Omental fat pad (tissue), 4 donors: ENCODE measurements around the gene KIF3C. TPM values are rescaled to one million over a fixed set of nuclear protein-coding genes. Genes with fewer than 3 reads are reported as not detected.

Experiments used
- ATAC-seq: fragments of 150-250 bp; one replicate; pipeline ENCODE4 v1.9.1; 2016; ENCODE audit warnings: mild to moderate bottlenecking, moderate library complexity; ENCODE audit not compliant: low FRiP score
- DNase-seq: peaks from one replicate; pipeline ENCODE4 v3.0.0-alpha.2; 2019; ENCODE audit warnings: low spot score
- CTCF ChIP-seq, 3 donors: fragments of 450-650 bp; IDR thresholded peaks; one replicate each; pipeline ENCODE4 v1.5.1; 2016 to 2017; ENCODE audit warnings: antibody characterized with exemption in 3 of 3, mild to moderate bottlenecking in 3 of 3, moderate library complexity in 2 of 3
- total RNA-seq, 4 donors: library from RNA; depleted of rRNA; stranded (reverse); fragments of >200 nt; gene quantifications; one replicate each; pipeline ENCODE4 v1.1.0, GENCODE V29; 2016

KIF3C gene
- total RNA-seq, 4 donors from 2014 or later: 1.2 to 6.2 (median 2.7) TPM

GRCh38 chr2:25948437-25948836 lies 33.9 kb downstream of the KIF3C start:
- no peak for ATAC-seq
- no peak for DNase-seq
- TF ChIP-seq CTCF (IDR thresholded peaks at IDR 0.05): no peak

- no peak for DNase-seq
- no peak for ATAC-seq
- TF ChIP-seq CTCF (IDR thresholded peaks at IDR 0.05): no peak
These were observed 41.3 kb downstream of the KIF3C start for GRCh38 chr2:25941042-25941441.

- no peak for TF ChIP-seq CTCF (IDR thresholded peaks at IDR 0.05)
- no peak for ATAC-seq
These were observed 43.0 kb downstream of the KIF3C start for GRCh38 chr2:25939257-25939668.

GRCh38 chr2:25938345-25938744 lies 44.0 kb downstream of the KIF3C start:
- DNase-seq (no peak), ATAC-seq (no peak)
- no peak for TF ChIP-seq CTCF (IDR thresholded peaks at IDR 0.05)

More at GRCh38 chr2:25939257-25939668, 43.0 kb downstream of the KIF3C start:
- no peak for DNase-seq

GRCh38 chr2:25936889-25937545 lies 45.3 kb downstream of the KIF3C start:
- DNase-seq (no peak), ATAC-seq (no peak)
- TF ChIP-seq CTCF (IDR thresholded peaks at IDR 0.05): no peak

GRCh38 chr2:25933622-25934021 lies 48.7 kb downstream of the KIF3C start:
- no peak for ATAC-seq
- no peak for TF ChIP-seq CTCF (IDR thresholded peaks at IDR 0.05)
- no peak for DNase-seq

GRCh38 chr2:25929789-25930473 lies 52.4 kb downstream of the KIF3C start:
- no peak for TF ChIP-seq CTCF (IDR thresholded peaks at IDR 0.05)
- DNase-seq (no peak), ATAC-seq (no peak)
